HepG2 (cell line): Measurements from ENCODE around the gene SLC2A2. TPM values are rescaled to one million over a fixed set of nuclear protein-coding genes. Genes with fewer than 3 reads are reported as not detected.

Source experiments
- ARNTL ChIP-seq: sonication (generic); formaldehyde crosslinking; IDR thresholded peaks from 2 replicates; pipeline ENCODE4 v1.4.0; 2020; ENCODE audit warnings: mild to moderate bottlenecking, missing genetic modification reagents
- LCORL ChIP-seq, 2 experiments: fragments of 450-650 bp in 1 of 2; sonication (generic) in 1 of 2; formaldehyde crosslinking in 1 of 2; IDR thresholded peaks; 2 replicates each; pipeline versions ENCODE4 v1.5.0 to v1.6.1; 2017 to 2020; ENCODE audit warnings: antibody characterized with exemption in 1 of 2, missing genetic modification reagents in 1 of 2
- MED13 ChIP-seq: sonication (generic); formaldehyde crosslinking; IDR thresholded peaks from 2 replicates; pipeline ENCODE4 v1.5.0; 2020; ENCODE audit warnings: missing genetic modification reagents
- MED8 ChIP-seq: sonication (generic); formaldehyde crosslinking; IDR thresholded peaks from 2 replicates; pipeline ENCODE4 v1.8.1; 2023; ENCODE audit warnings: mild to moderate bottlenecking, missing genetic modification reagents; ENCODE audit not compliant: insufficient replicate concordance
- ZFP36 ChIP-seq: fragments of 150-350 bp; IDR thresholded peaks from 2 replicates; pipeline ENCODE4 v1.6.1; 2018; ENCODE audit warnings: borderline replicate concordance, low read length, low read depth; ENCODE audit not compliant: partially characterized antibody
- ZNF547 ChIP-seq: sonication (generic); formaldehyde crosslinking; IDR thresholded peaks from 2 replicates; pipeline ENCODE4 v1.5.1; 2020; ENCODE audit warnings: mild to moderate bottlenecking, missing genetic modification reagents
- ZNF607 ChIP-seq: sonication (generic); formaldehyde crosslinking; IDR thresholded peaks from 2 replicates; pipeline ENCODE4 v1.5.1; 2020; ENCODE audit warnings: missing genetic modification reagents, mild to moderate bottlenecking, borderline replicate concordance
- ZNF629 ChIP-seq: sonication (generic); formaldehyde crosslinking; conservative IDR thresholded peaks from 2 replicates; pipeline ENCODE4 v1.5.0; 2020; ENCODE audit warnings: missing genetic modification reagents
- ZNF776 ChIP-seq: sonication (generic); formaldehyde crosslinking; IDR thresholded peaks from 2 replicates; pipeline ENCODE4 v1.4.0; 2020; ENCODE audit warnings: mild to moderate bottlenecking, missing genetic modification reagents
- polyA plus RNA-seq, 8 experiments: library from polyadenylated mRNA; depleted of rRNA in 3 of 8; stranded (reverse) in 7 of 8; unstranded in 1 of 8; fragments of >200 nt; fragmentation: Illumina TruSeq in 4 of 8; extraction: Trizol in 4 of 8; gene quantifications; 2 replicates each; pipeline versions ENCODE4 v1.2.1 to v1.2.3, GENCODE V29; 2011 to 2016; ENCODE audit warnings: low read depth in 4 of 8, missing spikeins in 1 of 8, mixed read lengths in 1 of 8; ENCODE audit not compliant: insufficient read depth in 1 of 8
- total RNA-seq, 5 experiments: library from RNA; depleted of rRNA; stranded (reverse); fragments of >200 nt; fragmentation: Illumina TruSeq; extraction: Trizol; gene quantifications; 2 replicates each; pipeline ENCODE4 v1.2.3, GENCODE V29; 2016; ENCODE audit warnings: low read depth in 1 of 5
- TF ChIP-seq, protein P1 (sequence below): sonication (generic); formaldehyde crosslinking; IDR thresholded peaks from 2 replicates; pipeline ENCODE4 v1.4.0; 2020; ENCODE audit warnings: missing genetic modification reagents, borderline replicate concordance
- TF ChIP-seq, protein P2 (sequence below): sonication (generic); formaldehyde crosslinking; IDR thresholded peaks from 2 replicates; pipeline ENCODE4; 2020; ENCODE audit warnings: missing genetic modification reagents, mild to moderate bottlenecking, borderline replicate concordance
- TF ChIP-seq, protein P3 (sequence below): sonication (generic); formaldehyde crosslinking; IDR thresholded peaks from 2 replicates; pipeline ENCODE4 v1.4.0; 2020; ENCODE audit warnings: mild to moderate bottlenecking, missing genetic modification reagents, borderline replicate concordance
- TF ChIP-seq, protein P4 (sequence below): IDR thresholded peaks from 2 replicates; pipeline ENCODE4 v1.6.1; 2018; ENCODE audit warnings: missing genetic modification reagents
- TF ChIP-seq, protein P5 (sequence below): sonication (generic); formaldehyde crosslinking; IDR thresholded peaks from 2 replicates; pipeline ENCODE4 v1.5.0; 2020; ENCODE audit warnings: mild to moderate bottlenecking, missing genetic modification reagents, borderline replicate concordance

SLC2A2 gene
- total and polyA plus RNA-seq, 2 of the 13 experiments (the other 11 are each of a cell fraction or from before 2014, with no cell fraction given), result 19.5 to 23.2 TPM

DNA sequence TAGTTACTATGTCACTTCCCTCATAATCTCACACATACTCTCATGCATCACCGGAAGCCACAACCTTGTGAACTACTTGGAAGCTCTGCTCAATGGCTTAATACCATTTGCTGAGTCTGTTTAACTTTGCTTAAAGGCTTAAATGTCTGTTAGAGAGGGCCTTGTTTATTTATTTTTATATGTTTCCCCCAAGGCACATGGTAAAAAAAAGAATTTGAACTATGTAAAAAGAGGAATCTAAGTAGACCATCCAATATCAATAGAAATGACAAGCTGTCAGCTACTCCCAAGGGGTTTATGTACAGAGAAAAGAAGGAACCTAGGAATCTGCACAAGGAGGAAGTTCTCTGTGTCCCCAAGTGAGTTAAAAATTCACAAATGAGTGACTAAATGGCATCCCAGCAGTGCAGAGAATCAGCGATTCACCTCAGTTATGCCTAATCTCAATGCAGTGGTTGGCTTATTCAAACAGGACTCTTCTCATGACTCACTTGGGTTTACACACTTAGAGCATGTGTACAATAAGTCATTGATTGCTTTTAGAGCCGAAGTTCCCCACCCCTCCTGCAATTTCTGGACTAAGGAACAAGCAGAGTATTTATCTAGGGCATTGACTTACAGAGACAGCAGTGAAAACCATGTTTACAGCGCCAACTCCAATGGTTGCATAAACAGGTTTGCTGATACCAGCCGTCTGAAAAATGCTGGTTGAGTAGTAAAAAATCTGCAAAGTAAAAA, 24.4 kb downstream of the SLC2A2 start (continued):
- TF ChIP-seq ZFP36 (peak; percentile 62), ZNF547 (CRISPR knock-in tag) (peak; percentile 42; the same call in 1 of the 2 replicates), MED13 (CRISPR knock-in tag) (peak; percentile 95), MED8 (peak; percentile 91), LCORL (IDR thresholded peaks at IDR 0.05) (peak; percentile 67), LCORL (CRISPR knock-in tag; IDR thresholded peaks at IDR 0.05) (peak; percentile 81; the same call in 1 of the 2 replicates), ZNF607 (no peak; the same call in 1 of the 2 replicates), ZNF629 (0 out of 2 replicates have a peak, but pooled peaks have one; percentile 50), ZNF776 (no peak), ARNTL (CRISPR knock-in tag) (peak; percentile 85)
- TF ChIP-seq, protein P1, sequence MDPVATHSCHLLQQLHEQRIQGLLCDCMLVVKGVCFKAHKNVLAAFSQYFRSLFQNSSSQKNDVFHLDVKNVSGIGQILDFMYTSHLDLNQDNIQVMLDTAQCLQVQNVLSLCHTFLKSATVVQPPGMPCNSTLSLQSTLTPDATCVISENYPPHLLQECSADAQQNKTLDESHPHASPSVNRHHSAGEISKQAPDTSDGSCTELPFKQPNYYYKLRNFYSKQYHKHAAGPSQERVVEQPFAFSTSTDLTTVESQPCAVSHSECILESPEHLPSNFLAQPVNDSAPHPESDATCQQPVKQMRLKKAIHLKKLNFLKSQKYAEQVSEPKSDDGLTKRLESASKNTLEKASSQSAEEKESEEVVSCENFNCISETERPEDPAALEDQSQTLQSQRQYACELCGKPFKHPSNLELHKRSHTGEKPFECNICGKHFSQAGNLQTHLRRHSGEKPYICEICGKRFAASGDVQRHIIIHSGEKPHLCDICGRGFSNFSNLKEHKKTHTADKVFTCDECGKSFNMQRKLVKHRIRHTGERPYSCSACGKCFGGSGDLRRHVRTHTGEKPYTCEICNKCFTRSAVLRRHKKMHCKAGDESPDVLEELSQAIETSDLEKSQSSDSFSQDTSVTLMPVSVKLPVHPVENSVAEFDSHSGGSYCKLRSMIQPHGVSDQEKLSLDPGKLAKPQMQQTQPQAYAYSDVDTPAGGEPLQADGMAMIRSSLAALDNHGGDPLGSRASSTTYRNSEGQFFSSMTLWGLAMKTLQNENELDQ (CRISPR knock-in tag), result 0 out of 2 replicates have a peak, but pooled peaks have one; percentile 24
- TF ChIP-seq, protein P2, sequence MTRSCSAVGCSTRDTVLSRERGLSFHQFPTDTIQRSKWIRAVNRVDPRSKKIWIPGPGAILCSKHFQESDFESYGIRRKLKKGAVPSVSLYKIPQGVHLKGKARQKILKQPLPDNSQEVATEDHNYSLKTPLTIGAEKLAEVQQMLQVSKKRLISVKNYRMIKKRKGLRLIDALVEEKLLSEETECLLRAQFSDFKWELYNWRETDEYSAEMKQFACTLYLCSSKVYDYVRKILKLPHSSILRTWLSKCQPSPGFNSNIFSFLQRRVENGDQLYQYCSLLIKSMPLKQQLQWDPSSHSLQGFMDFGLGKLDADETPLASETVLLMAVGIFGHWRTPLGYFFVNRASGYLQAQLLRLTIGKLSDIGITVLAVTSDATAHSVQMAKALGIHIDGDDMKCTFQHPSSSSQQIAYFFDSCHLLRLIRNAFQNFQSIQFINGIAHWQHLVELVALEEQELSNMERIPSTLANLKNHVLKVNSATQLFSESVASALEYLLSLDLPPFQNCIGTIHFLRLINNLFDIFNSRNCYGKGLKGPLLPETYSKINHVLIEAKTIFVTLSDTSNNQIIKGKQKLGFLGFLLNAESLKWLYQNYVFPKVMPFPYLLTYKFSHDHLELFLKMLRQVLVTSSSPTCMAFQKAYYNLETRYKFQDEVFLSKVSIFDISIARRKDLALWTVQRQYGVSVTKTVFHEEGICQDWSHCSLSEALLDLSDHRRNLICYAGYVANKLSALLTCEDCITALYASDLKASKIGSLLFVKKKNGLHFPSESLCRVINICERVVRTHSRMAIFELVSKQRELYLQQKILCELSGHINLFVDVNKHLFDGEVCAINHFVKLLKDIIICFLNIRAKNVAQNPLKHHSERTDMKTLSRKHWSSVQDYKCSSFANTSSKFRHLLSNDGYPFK (CRISPR knock-in tag), result no peak
- TF ChIP-seq, protein P3, sequence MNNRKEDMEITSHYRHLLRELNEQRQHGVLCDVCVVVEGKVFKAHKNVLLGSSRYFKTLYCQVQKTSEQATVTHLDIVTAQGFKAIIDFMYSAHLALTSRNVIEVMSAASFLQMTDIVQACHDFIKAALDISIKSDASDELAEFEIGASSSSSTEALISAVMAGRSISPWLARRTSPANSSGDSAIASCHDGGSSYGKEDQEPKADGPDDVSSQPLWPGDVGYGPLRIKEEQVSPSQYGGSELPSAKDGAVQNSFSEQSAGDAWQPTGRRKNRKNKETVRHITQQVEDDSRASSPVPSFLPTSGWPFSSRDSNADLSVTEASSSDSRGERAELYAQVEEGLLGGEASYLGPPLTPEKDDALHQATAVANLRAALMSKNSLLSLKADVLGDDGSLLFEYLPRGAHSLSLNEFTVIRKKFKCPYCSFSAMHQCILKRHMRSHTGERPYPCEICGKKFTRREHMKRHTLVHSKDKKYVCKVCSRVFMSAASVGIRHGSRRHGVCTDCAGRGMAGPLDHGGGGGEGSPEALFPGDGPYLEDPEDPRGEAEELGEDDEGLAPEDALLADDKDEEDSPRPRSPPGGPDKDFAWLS, result no peak
- TF ChIP-seq, protein P4, sequence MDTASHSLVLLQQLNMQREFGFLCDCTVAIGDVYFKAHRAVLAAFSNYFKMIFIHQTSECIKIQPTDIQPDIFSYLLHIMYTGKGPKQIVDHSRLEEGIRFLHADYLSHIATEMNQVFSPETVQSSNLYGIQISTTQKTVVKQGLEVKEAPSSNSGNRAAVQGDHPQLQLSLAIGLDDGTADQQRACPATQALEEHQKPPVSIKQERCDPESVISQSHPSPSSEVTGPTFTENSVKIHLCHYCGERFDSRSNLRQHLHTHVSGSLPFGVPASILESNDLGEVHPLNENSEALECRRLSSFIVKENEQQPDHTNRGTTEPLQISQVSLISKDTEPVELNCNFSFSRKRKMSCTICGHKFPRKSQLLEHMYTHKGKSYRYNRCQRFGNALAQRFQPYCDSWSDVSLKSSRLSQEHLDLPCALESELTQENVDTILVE (CRISPR knock-in tag), result peak; percentile 85
- TF ChIP-seq, protein P5, sequence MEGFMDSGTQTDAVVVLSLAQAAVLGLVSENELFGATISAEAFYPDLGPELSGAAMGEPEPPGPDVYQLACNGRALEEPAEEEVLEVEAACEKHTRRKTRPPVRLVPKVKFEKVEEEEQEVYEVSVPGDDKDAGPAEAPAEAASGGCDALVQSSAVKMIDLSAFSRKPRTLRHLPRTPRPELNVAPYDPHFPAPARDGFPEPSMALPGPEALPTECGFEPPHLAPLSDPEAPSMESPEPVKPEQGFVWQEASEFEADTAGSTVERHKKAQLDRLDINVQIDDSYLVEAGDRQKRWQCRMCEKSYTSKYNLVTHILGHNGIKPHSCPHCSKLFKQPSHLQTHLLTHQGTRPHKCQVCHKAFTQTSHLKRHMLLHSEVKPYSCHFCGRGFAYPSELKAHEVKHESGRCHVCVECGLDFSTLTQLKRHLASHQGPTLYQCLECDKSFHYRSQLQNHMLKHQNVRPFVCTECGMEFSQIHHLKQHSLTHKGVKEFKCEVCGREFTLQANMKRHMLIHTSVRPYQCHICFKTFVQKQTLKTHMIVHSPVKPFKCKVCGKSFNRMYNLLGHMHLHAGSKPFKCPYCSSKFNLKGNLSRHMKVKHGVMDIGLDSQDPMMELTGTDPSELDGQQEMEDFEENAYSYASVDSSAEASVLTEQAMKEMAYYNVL (CRISPR knock-in tag), result peak; percentile 87; the same call in 1 of the 2 replicates
